Naive thymus-derived CD4-positive, alpha-beta T cell (primary cell): ENCODE data around the gene ADPRHL1. TPM values are rescaled to one million over a fixed set of nuclear protein-coding genes. Genes with fewer than 3 reads are reported as not detected.

Experiments
- ATAC-seq: fragments of 150-1000 bp; cut with Tn5 transposase; 2 replicates; pipeline ENCODE4 v1.10.0; 2021; ENCODE audit warnings: mild to moderate bottlenecking, moderate library complexity
- CTCF ChIA-PET: fragments of 350-600 bp; sonication (Branson Sonifier 250); formaldehyde crosslinking; loops from one replicate; lab custom pipeline; 2021; ENCODE audit warnings: antibody characterized with exemption; lab: Charles Lee
- POLR2A ChIA-PET: fragments of 350-600 bp; sonication (Branson Sonifier 250); formaldehyde crosslinking; loops from one replicate; lab custom pipeline; 2021; ENCODE audit warnings: antibody characterized with exemption, inconsistent platforms; lab: Charles Lee
- DNase-seq, 9 donors: peaks; one replicate each; pipeline versions ENCODE4 v3.0.0 to v3.0.0-alpha.2; 2020 to 2022; ENCODE audit warnings: mixed read lengths in 1 of 9
- H3K27ac ChIP-seq: one replicate; pipeline ENCODE4 v1.7.0; 2013; ENCODE audit warnings: mild to moderate bottlenecking, low read depth, low read length, moderate library complexity
- H3K27me3 ChIP-seq, 2 donors: one replicate each; pipeline ENCODE4 v1.7.0; 2013; ENCODE audit warnings: low read length in 2 of 2, mild to moderate bottlenecking in 2 of 2, moderate library complexity in 2 of 2; ENCODE audit not compliant: control insufficient read depth in 2 of 2, insufficient read depth in 2 of 2
- H3K36me3 ChIP-seq, 3 experiments: 1 replicate in 2 of 3; 2 replicates in 1 of 3; pipeline ENCODE4 v1.7.0; 2013; ENCODE audit warnings: low read length in 3 of 3, mild to moderate bottlenecking in 3 of 3, moderate library complexity in 1 of 3; ENCODE audit not compliant: insufficient read depth in 3 of 3, control insufficient read depth in 2 of 3
- H3K4me1 ChIP-seq, 2 donors: one replicate each; pipeline ENCODE4 v1.7.0; 2013; ENCODE audit warnings: low read length in 2 of 2, mild to moderate bottlenecking in 2 of 2, moderate library complexity in 1 of 2; ENCODE audit not compliant: control insufficient read depth in 2 of 2, insufficient read depth in 2 of 2
- H3K4me3 ChIP-seq: 2 replicates; pipeline ENCODE4 v1.7.0; 2013; ENCODE audit warnings: mild to moderate bottlenecking, low read length
- H3K9me3 ChIP-seq, 3 experiments: 1 replicate in 2 of 3; 2 replicates in 1 of 3; pipeline ENCODE4 v1.7.0; 2013; ENCODE audit warnings: low read length in 3 of 3; ENCODE audit not compliant: control insufficient read depth in 2 of 3
- H3K27ac Mint-ChIP-seq, 9 donors: one replicate each; pipeline ENCODE4 v1.8.0; 2020 to 2022; ENCODE audit warnings: mixed read lengths in 9 of 9, mild to moderate bottlenecking in 8 of 9, moderate library complexity in 5 of 9, inconsistent platforms in 2 of 9
- H3K27me3 Mint-ChIP-seq, 5 donors: one replicate each; pipeline ENCODE4 v1.8.0; 2021 to 2022; ENCODE audit warnings: mixed read lengths in 5 of 5, mild to moderate bottlenecking in 1 of 5
- H3K36me3 Mint-ChIP-seq, 5 donors: one replicate each; pipeline ENCODE4 v1.8.0; 2020 to 2022; ENCODE audit warnings: mixed read lengths in 5 of 5, mild to moderate bottlenecking in 3 of 5, inconsistent platforms in 1 of 5
- H3K4me1 Mint-ChIP-seq, 7 donors: one replicate each; pipeline ENCODE4 v1.8.0; 2020 to 2022; ENCODE audit warnings: mixed read lengths in 7 of 7, mild to moderate bottlenecking in 3 of 7, inconsistent platforms in 1 of 7
- H3K4me3 Mint-ChIP-seq, 10 donors: one replicate each; pipeline ENCODE4 v1.8.0; 2020 to 2022; ENCODE audit warnings: mild to moderate bottlenecking in 10 of 10, mixed read lengths in 10 of 10, moderate library complexity in 6 of 10, inconsistent platforms in 2 of 10
- H3K9me3 Mint-ChIP-seq, 11 donors: one replicate each; pipeline ENCODE4 v1.8.0; 2020 to 2022; ENCODE audit warnings: mixed read lengths in 11 of 11, mild to moderate bottlenecking in 4 of 11, inconsistent platforms in 1 of 11, moderate library complexity in 1 of 11
- intact Hi-C, 2 donors: fragments of 100-400 bp; cut with micrococcal nuclease; formaldehyde crosslinking; loops; one replicate each; pipeline ENCODE4 v1.15.1; 2023
- polyA plus RNA-seq, 2 donors: library from polyadenylated mRNA; unstranded; fragments of 300-500 nt; fragmentation: Illumina TruSeq; gene quantifications; one replicate each; pipeline ENCODE4 v1.2.3, GENCODE V29; 2021
- total RNA-seq, 6 experiments: library from RNA in 5 of 6; stranded (reverse) in 5 of 6; gene quantifications; 1 replicate in 5 of 6; 2 replicates in 1 of 6; pipeline ENCODE4 v1.2.3 and lab custom pipeline; 2021 to 2026

Gene ADPRHL1
- total and polyA plus RNA-seq, 7 experiments from 2014 or later, result 0.12 to 2.0 (median 1.1) TPM; not detected in 1

DNA sequence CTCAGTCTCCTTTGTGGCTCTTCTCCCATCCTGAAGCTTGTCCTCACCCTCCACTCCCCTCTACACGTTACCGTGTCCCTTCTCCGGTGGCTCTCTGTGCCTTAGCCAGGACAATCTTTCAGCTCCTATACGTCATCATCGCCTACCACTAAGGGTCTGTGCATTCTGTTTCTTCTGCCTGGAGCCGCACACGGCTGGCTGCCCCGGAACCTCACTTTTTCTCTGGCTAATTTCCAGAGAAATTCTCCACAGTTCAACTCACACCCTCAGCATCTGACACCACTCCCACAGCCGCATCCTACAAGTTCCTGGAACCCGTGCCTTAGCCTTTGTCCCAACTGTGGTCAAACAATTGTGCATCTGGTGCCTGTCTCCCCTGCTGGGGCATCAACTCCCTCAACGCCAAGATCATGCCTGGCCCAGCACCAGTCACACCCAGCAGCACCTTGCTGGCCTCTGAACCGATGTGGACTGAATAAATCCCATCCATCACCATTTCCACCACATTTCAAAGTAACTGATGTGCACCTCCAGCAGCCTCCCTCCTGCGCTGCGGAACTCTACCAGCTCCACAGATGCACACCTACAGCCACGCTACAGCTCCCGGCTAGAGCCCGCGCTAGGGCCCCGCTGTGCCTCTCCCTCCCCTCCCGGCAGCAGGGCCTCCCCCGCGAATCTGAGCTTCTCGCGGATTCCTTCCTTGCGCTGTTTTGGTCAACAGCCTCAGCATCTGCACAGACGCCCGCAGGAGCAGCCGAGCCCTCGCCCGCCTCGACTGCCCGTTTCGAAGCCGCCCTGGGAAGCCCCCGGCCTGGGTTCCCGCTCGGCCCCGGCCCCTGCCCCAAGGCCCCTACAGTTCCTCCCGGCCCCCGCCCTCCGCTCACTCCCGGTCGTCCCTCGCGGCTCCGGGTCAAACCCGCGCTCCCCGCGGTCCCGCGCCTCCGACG lies 36.5 kb upstream of the ADPRHL1 start:
- H3K27ac ChIP-seq, result peak overlapping the region; percentile 74
- H3K36me3 ChIP-seq, result no peaks in the 10 kb centered on the region
- CTCF ChIA-PET, result no interaction called here
- POLR2A ChIA-PET, result no interaction called here
- Mint-ChIP-seq H3K36me3 (peaks cover 0 to 2% (median 0%) of the 10 kb centered on the region in 5 donors), H3K4me1 (peaks cover 42 to 76% (median 64%) of the 10 kb centered on the region in 7 donors), H3K27ac (peak overlapping the region; percentile 29 to 92 (median 85)), H3K27me3 (no peaks in the 10 kb centered on the region), H3K4me3 (peak overlapping the region; percentile 84 to 97 (median 92)), H3K9me3 (no peaks in the 10 kb centered on the region)
- ATAC-seq (peak; percentile 26), DNase-seq (peak; percentile 13 to 54 (median 33))
- peak overlapping the region; percentile 50 for H3K4me3 ChIP-seq
- H3K9me3 ChIP-seq, result no peaks in the 10 kb centered on the region
- intact Hi-C loops, result loop anchor here (1.0 to 2.0 kb wide), 4 partner anchors 95 to 282 kb away; partner anchors contain the start of genes LAMP1 (in 2 of the 2), PCID2 (in 2 of the 2) and TFDP1 (in 1 of the 2)
- no peaks in the 10 kb centered on the region for H3K27me3 ChIP-seq
- peaks cover 9 to 21% of the 10 kb centered on the region in 2 donors for H3K4me1 ChIP-seq

- no peak for DNase-seq
- CTCF ChIA-PET, result no interaction called here
- Histone ChIP-seq H3K27ac (no peak overlapping the region), H3K4me3 (peak overlapping the region; percentile 50), H3K9me3 (no peaks in the 10 kb centered on the region), H3K27me3 (no peaks in the 10 kb centered on the region), H3K4me1 (peaks cover 9 to 21% of the 10 kb centered on the region in 2 donors), H3K36me3 (no peaks in the 10 kb centered on the region)
- ATAC-seq, result no peak
- Mint-ChIP-seq H3K9me3 (no peaks in the 10 kb centered on the region), H3K27ac (peak overlapping the region in 5 of 9 donors; percentile 9 to 88 (median 38)), H3K4me3 (peak overlapping the region; percentile 84 to 97 (median 92)), H3K27me3 (no peaks in the 10 kb centered on the region), H3K4me1 (peaks cover 40 to 74% (median 59%) of the 10 kb centered on the region in 7 donors), H3K36me3 (peaks cover 0 to 2% (median 2%) of the 10 kb centered on the region in 5 donors)
- intact Hi-C loops, result no loop called here
- POLR2A ChIA-PET, result interaction anchor here (0.6 kb wide), 1 partner anchor 333 kb away, joined by 3 read pairs; no protein-coding TSS in a partner anchor
These were observed 35.9 kb upstream of the ADPRHL1 start for GRCh38 chr13:113489171-113489548.

GRCh38 chr13:113488283-113488682 lies 35.0 kb upstream of the ADPRHL1 start:
- no peaks in the 10 kb centered on the region for H3K27me3 ChIP-seq
- DNase-seq (no peak), ATAC-seq (no peak)
- H3K4me1 Mint-ChIP-seq, result peaks cover 40 to 69% (median 51%) of the 10 kb centered on the region in 7 donors
- no peak overlapping the region for H3K27ac ChIP-seq
- peak overlapping the region in 1 of 9 donors; percentile 36 for H3K27ac Mint-ChIP-seq
- H3K9me3 Mint-ChIP-seq, result no peaks in the 10 kb centered on the region
- H3K4me3 ChIP-seq, result no peak overlapping the region
- CTCF ChIA-PET, result interaction anchor here (0.6 kb wide), 1 partner anchor 102 kb away, joined by 3 read pairs; no protein-coding TSS in a partner anchor
- intact Hi-C loops, result no loop called here
- no peaks in the 10 kb centered on the region for H3K9me3 ChIP-seq
- no peaks in the 10 kb centered on the region for H3K27me3 Mint-ChIP-seq
- peaks cover 0 to 11% (median 3%) of the 10 kb centered on the region in 5 donors for H3K36me3 Mint-ChIP-seq
- POLR2A ChIA-PET, result interaction anchor here (0.6 to 1.2 kb wide), 2 partner anchors 11 to 332 kb away, joined by 3 read pairs; no protein-coding TSS in a partner anchor
- no peaks in the 10 kb centered on the region for H3K36me3 ChIP-seq
- peak overlapping the region in 9 of 10 donors; percentile 12 to 97 (median 84) for H3K4me3 Mint-ChIP-seq
- peaks cover 9 to 21% of the 10 kb centered on the region in 2 donors for H3K4me1 ChIP-seq

GRCh38 chr13:113486698-113487097 lies 33.4 kb upstream of the ADPRHL1 start:
- Histone ChIP-seq H3K27ac (no peak overlapping the region), H3K36me3 (no peaks in the 10 kb centered on the region), H3K4me3 (no peak overlapping the region), H3K4me1 (peaks cover 9 to 21% of the 10 kb centered on the region in 2 donors), H3K27me3 (no peaks in the 10 kb centered on the region), H3K9me3 (no peaks in the 10 kb centered on the region)
- ATAC-seq, result no peak
- Mint-ChIP-seq H3K27me3 (no peaks in the 10 kb centered on the region), H3K9me3 (no peaks in the 10 kb centered on the region), H3K4me3 (peak overlapping the region in 2 of 10 donors; percentile 16 to 18), H3K36me3 (peaks cover 0 to 18% (median 4%) of the 10 kb centered on the region in 5 donors), H3K27ac (no peak overlapping the region), H3K4me1 (peaks cover 36 to 57% (median 46%) of the 10 kb centered on the region in 7 donors)
- intact Hi-C loops, result no loop called here
- CTCF ChIA-PET, result no interaction called here
- POLR2A ChIA-PET, result no interaction called here
- no peak for DNase-seq

DNA sequence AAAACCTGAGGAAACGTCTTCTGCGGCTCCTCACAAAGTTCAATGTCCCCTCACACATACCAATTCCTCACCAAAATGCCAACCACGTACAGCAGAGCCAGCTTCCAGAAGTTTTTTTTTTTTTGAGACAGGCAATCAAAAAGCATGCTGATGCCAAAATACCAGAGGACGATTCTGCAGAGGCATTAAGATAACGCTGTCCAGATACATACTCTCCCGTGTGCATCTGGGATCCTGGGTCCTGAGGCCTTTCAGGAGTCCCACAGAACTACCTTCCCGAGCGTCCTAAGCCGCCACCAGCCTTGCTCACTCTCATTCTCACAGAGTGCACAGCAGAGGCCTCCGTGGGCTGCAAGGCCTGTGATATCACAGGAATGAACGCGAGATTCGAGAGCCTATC lies 32.3 kb upstream of the ADPRHL1 start:
- intact Hi-C loops, result no loop called here
- H3K4me1 ChIP-seq, result peaks cover 9 to 21% of the 10 kb centered on the region in 2 donors
- H3K27ac ChIP-seq, result no peak overlapping the region
- no peak overlapping the region for H3K4me3 Mint-ChIP-seq
- no peaks in the 10 kb centered on the region for H3K9me3 Mint-ChIP-seq
- no peak overlapping the region for H3K4me3 ChIP-seq
- peaks cover 33 to 56% (median 45%) of the 10 kb centered on the region in 7 donors for H3K4me1 Mint-ChIP-seq
- peak overlapping the region in 2 of 9 donors; percentile 28 to 41 for H3K27ac Mint-ChIP-seq
- H3K36me3 Mint-ChIP-seq, result peaks cover 0 to 19% (median 4%) of the 10 kb centered on the region in 5 donors
- peaks cover 0 to 1% (median 0%) of the 10 kb centered on the region in 3 experiments for H3K36me3 ChIP-seq
- H3K9me3 ChIP-seq, result no peaks in the 10 kb centered on the region
- no peaks in the 10 kb centered on the region for H3K27me3 ChIP-seq
- ATAC-seq (no peak), DNase-seq (no peak)
- ChIA-PET CTCF (no interaction called here), POLR2A (no interaction called here)
- no peaks in the 10 kb centered on the region for H3K27me3 Mint-ChIP-seq

DNA sequence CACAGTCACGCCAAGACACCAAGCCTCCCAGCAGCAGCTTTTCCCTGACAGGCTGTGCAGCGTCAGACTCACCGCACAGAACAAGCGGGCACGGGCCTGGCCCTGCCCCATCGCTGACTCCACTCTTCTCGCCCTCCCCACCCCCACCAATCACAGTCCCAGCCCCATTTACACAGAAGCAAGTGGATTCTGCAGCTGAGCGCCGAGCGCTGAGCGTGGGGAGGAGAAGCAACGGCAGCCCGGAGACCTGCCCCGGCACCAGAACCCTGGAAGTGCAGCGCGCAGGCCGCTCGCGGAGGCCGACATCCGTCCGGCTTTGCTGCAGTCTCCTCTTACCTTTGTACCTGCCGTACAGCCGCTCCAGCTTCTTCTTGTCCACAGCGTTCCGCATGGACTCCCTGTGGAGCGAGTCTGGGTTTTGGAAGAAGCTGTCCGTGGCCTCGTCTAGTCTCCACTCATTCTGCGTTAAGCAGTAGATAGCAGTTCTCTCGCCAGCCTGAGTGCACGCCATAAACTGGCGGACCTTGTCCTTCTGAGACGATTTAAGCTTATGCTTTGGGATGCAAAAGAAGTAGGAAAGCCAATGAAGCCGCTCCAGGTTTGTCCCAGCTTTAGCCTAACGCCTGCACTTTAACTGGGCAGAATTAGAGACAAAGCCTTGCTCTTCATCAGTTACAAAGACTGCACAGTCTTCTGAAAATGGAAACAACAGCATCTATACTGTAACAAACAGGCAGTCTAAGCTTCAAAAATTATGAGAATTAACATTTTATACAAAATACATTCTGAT lies 30.4 kb upstream of the ADPRHL1 start:
- Histone ChIP-seq H3K27ac (no peak overlapping the region), H3K4me1 (peaks cover 0 to 9% of the 10 kb centered on the region in 2 donors), H3K36me3 (peaks cover 0 to 3% (median 0%) of the 10 kb centered on the region in 3 experiments), H3K9me3 (no peaks in the 10 kb centered on the region), H3K27me3 (no peaks in the 10 kb centered on the region), H3K4me3 (no peak overlapping the region)
- intact Hi-C loops, result no loop called here
- Mint-ChIP-seq H3K27ac (no peak overlapping the region), H3K9me3 (no peaks in the 10 kb centered on the region), H3K36me3 (peaks cover 0 to 36% (median 10%) of the 10 kb centered on the region in 5 donors), H3K4me3 (no peak overlapping the region), H3K4me1 (peaks cover 19 to 42% (median 33%) of the 10 kb centered on the region in 7 donors), H3K27me3 (no peaks in the 10 kb centered on the region)
- CTCF ChIA-PET, result interaction anchor here (0.6 kb wide), 1 partner anchor 246 kb away, joined by 3 read pairs; no protein-coding TSS in a partner anchor
- ATAC-seq (no peak), DNase-seq (no peak)
- POLR2A ChIA-PET, result no interaction called here
